WTC11 (cell line): ENCODE results near the gene GSTK1. TPM values are rescaled to one million over a fixed set of nuclear protein-coding genes. Genes with fewer than 3 reads are reported as not detected.

ENCODE experiments used
- ATAC-seq: fragments of 200-7000 bp; cut with Tn5 transposase; 2 replicates; pipeline ENCODE4 v1.10.0; 2021; ENCODE audit warnings: mild to moderate bottlenecking, moderate library complexity
- CTCF ChIA-PET: fragments of 300-600 bp; sonication (Branson Sonifier 250); formaldehyde crosslinking; loops from one replicate; lab custom pipeline; 2021; ENCODE audit warnings: antibody characterized with exemption; lab: Charles Lee
- POLR2A ChIA-PET: fragments of 350-600 bp; sonication (Branson Sonifier 250); formaldehyde crosslinking; loops from one replicate; lab custom pipeline; 2021; ENCODE audit warnings: antibody characterized with exemption; lab: Charles Lee
- DNase-seq: peaks from one replicate; pipeline ENCODE4 v3.0.0; 2021; ENCODE audit warnings: low spot score
- H3K27ac Mint-ChIP-seq: 2 replicates; pipeline ENCODE4 v1.8.0; 2021; ENCODE audit warnings: mixed read lengths
- H3K27me3 Mint-ChIP-seq: 2 replicates; pipeline ENCODE4 v1.8.0; 2021; ENCODE audit warnings: low read depth, mild to moderate bottlenecking, moderate library complexity, mixed read lengths
- H3K36me3 Mint-ChIP-seq: 2 replicates; pipeline ENCODE4 v1.8.0; 2021; ENCODE audit warnings: mixed read lengths
- H3K4me1 Mint-ChIP-seq: 2 replicates; pipeline ENCODE4 v1.8.0; 2022; ENCODE audit warnings: mixed read lengths
- H3K4me3 Mint-ChIP-seq: 2 replicates; pipeline ENCODE4 v1.8.0; 2021; ENCODE audit warnings: mild to moderate bottlenecking, moderate library complexity, mixed read lengths
- H3K9me3 Mint-ChIP-seq: 2 replicates; pipeline ENCODE4 v1.8.0; 2021; ENCODE audit warnings: mixed read lengths
- AR ChIP-seq: fragments of 250-450 bp; sonication (Bioruptor Pico); IDR thresholded peaks from 2 replicates; pipeline ENCODE4 v1.9.0; 2021; ENCODE audit warnings: mild to moderate bottlenecking
- ATF1 ChIP-seq: sonication (generic); formaldehyde crosslinking; IDR thresholded peaks from 2 replicates; pipeline ENCODE4 v1.8.1; 2023; ENCODE audit warnings: mild to moderate bottlenecking, moderate library complexity, missing genetic modification reagents
- ATF6 ChIP-seq: sonication (generic); formaldehyde crosslinking; IDR thresholded peaks from 2 replicates; pipeline ENCODE4 v1.8.1; 2023; ENCODE audit warnings: mild to moderate bottlenecking, missing genetic modification reagents
- CREM ChIP-seq: sonication (generic); formaldehyde crosslinking; IDR thresholded peaks from 2 replicates; pipeline ENCODE4 v1.8.1; 2022; ENCODE audit warnings: mild to moderate bottlenecking, missing genetic modification reagents, moderate library complexity
- E2F1 ChIP-seq: sonication (generic); formaldehyde crosslinking; IDR thresholded peaks from 2 replicates; pipeline ENCODE4 v1.8.0; 2022; ENCODE audit warnings: mild to moderate bottlenecking, missing genetic modification reagents
- E2F4 ChIP-seq: sonication (generic); formaldehyde crosslinking; IDR thresholded peaks from 2 replicates; pipeline ENCODE4 v1.8.1; 2022; ENCODE audit warnings: low read depth, mild to moderate bottlenecking, moderate library complexity, missing genetic modification reagents, borderline replicate concordance
- EMX1 ChIP-seq: fragments of 250-450 bp; sonication (Bioruptor Pico); IDR thresholded peaks from 2 replicates; pipeline ENCODE4 v1.8.0; 2021; ENCODE audit warnings: mild to moderate bottlenecking
- FOXK1 ChIP-seq: sonication (generic); formaldehyde crosslinking; IDR thresholded peaks from 2 replicates; pipeline ENCODE4 v1.8.0; 2022; ENCODE audit warnings: mild to moderate bottlenecking, moderate library complexity, missing genetic modification reagents
- FOXP1 ChIP-seq: sonication (generic); formaldehyde crosslinking; IDR thresholded peaks from 2 replicates; pipeline ENCODE4 v1.8.0; 2022; ENCODE audit warnings: missing genetic modification reagents, mild to moderate bottlenecking, moderate library complexity, borderline replicate concordance
- GABPB1 ChIP-seq: sonication (generic); formaldehyde crosslinking; IDR thresholded peaks from 2 replicates; pipeline ENCODE4 v1.8.1; 2023; ENCODE audit warnings: mild to moderate bottlenecking, missing genetic modification reagents
- JAZF1 ChIP-seq: fragments of 250-450 bp; sonication (Bioruptor Pico); IDR thresholded peaks from 2 replicates; pipeline ENCODE4 v1.9.0; 2021; ENCODE audit warnings: moderate library complexity, mild to moderate bottlenecking, inconsistent platforms
- KAT7 ChIP-seq: sonication (generic); formaldehyde crosslinking; IDR thresholded peaks from 2 replicates; pipeline ENCODE4 v1.8.1; 2023; ENCODE audit warnings: missing genetic modification reagents, mild to moderate bottlenecking, borderline replicate concordance
- MAX ChIP-seq: sonication (generic); formaldehyde crosslinking; IDR thresholded peaks from 2 replicates; pipeline ENCODE4 v1.8.0; 2022; ENCODE audit warnings: mild to moderate bottlenecking, missing genetic modification reagents
- MXD4 ChIP-seq: fragments of 250-450 bp; sonication (Bioruptor Pico); IDR thresholded peaks from 2 replicates; pipeline ENCODE4 v1.8.0; 2021; ENCODE audit warnings: mild to moderate bottlenecking, moderate library complexity, borderline replicate concordance
- OVOL2 ChIP-seq: fragments of 250-450 bp; sonication (Bioruptor Pico); IDR thresholded peaks from 2 replicates; pipeline ENCODE4 v1.9.0; 2021; ENCODE audit warnings: mild to moderate bottlenecking, borderline replicate concordance
- PRRX2 ChIP-seq: fragments of 250-450 bp; sonication (Bioruptor Pico); IDR thresholded peaks from 2 replicates; pipeline ENCODE4 v1.8.0; 2021; ENCODE audit warnings: mild to moderate bottlenecking
- ZBTB21 ChIP-seq: sonication (generic); formaldehyde crosslinking; IDR thresholded peaks from 2 replicates; pipeline ENCODE4 v1.8.1; 2023; ENCODE audit warnings: mild to moderate bottlenecking, missing genetic modification reagents, borderline replicate concordance
- ZNF121 ChIP-seq: sonication (generic); formaldehyde crosslinking; IDR thresholded peaks from 2 replicates; pipeline ENCODE4 v1.8.0; 2023; ENCODE audit warnings: missing genetic modification reagents
- ZNF138 ChIP-seq: sonication (generic); formaldehyde crosslinking; conservative IDR thresholded peaks from 2 replicates; pipeline ENCODE4 v1.8.1; 2022; ENCODE audit warnings: mild to moderate bottlenecking, moderate library complexity, missing genetic modification reagents
- ZNF232 ChIP-seq: sonication (generic); formaldehyde crosslinking; IDR thresholded peaks from 2 replicates; pipeline ENCODE4 v1.8.0; 2022; ENCODE audit warnings: mild to moderate bottlenecking, missing genetic modification reagents
- ZNF281 ChIP-seq: sonication (generic); formaldehyde crosslinking; IDR thresholded peaks from 2 replicates; pipeline ENCODE4 v1.8.0; 2023; ENCODE audit warnings: mild to moderate bottlenecking, missing genetic modification reagents
- ZNF396 ChIP-seq: fragments of 250-450 bp; sonication (Bioruptor Pico); IDR thresholded peaks from 2 replicates; pipeline ENCODE4 v1.8.0; 2021; ENCODE audit warnings: mild to moderate bottlenecking, moderate library complexity, borderline replicate concordance
- ZNF416 ChIP-seq: fragments of 250-450 bp; sonication (Bioruptor Pico); IDR thresholded peaks from 2 replicates; pipeline ENCODE4 v1.9.0; 2021; ENCODE audit warnings: mild to moderate bottlenecking, inconsistent platforms
- ZSCAN18 ChIP-seq: fragments of 250-450 bp; sonication (Bioruptor Pico); IDR thresholded peaks from 2 replicates; pipeline ENCODE4 v2.1.2; 2022; ENCODE audit warnings: mild to moderate bottlenecking, moderate library complexity
- total RNA-seq: library from RNA; stranded (reverse); gene quantifications from 3 replicates; pipeline ENCODE4 v1.2.3, GENCODE V29; 2021

Gene GSTK1
- total RNA-seq, 1 experiment from 2014 or later = 30.1 TPM

GRCh38 chr7:143285470-143285778 is 22.2 kb downstream of the GSTK1 start:
- H3K9me3 Mint-ChIP-seq = peaks cover 14% of the 10 kb centered on the region
- H3K4me1 Mint-ChIP-seq = peaks cover 43% of the 10 kb centered on the region
- POLR2A ChIA-PET = no interaction called here
- CTCF ChIA-PET = no interaction called here
- no peak overlapping the region for H3K27ac Mint-ChIP-seq
- ATAC-seq = no peak
- DNase-seq = no peak
- TF ChIP-seq MAX (CRISPR knock-in tag) (no peak), FOXK1 (CRISPR knock-in tag) (no peak), EMX1 (CRISPR knock-in tag) (no peak), OVOL2 (CRISPR knock-in tag) (no peak), ZSCAN18 (CRISPR knock-in tag) (no peak), JAZF1 (CRISPR knock-in tag) (no peak), CREM (CRISPR knock-in tag) (no peak), KAT7 (CRISPR knock-in tag) (no peak), GABPB1 (no peak), ZNF416 (CRISPR knock-in tag) (no peak), FOXP1 (CRISPR knock-in tag) (no peak), ZNF121 (CRISPR knock-in tag) (no peak), ATF6 (CRISPR knock-in tag) (no peak), E2F4 (CRISPR knock-in tag) (no peak), E2F1 (CRISPR knock-in tag) (no peak), ZBTB21 (CRISPR knock-in tag) (no peak)
- TF ChIP-seq, all 79 proteins: peak for 0
- Mint-ChIP-seq H3K27me3 (peaks cover 41% of the 10 kb centered on the region), H3K36me3 (peaks cover 13% of the 10 kb centered on the region), H3K4me3 (peak overlapping the region; percentile 60)

- no peak for ATAC-seq
- Mint-ChIP-seq H3K27me3 (peaks cover 38% of the 10 kb centered on the region), H3K27ac (no peak overlapping the region), H3K36me3 (peaks cover 15% of the 10 kb centered on the region), H3K4me1 (peaks cover 45% of the 10 kb centered on the region), H3K4me3 (no peak overlapping the region), H3K9me3 (peaks cover 14% of the 10 kb centered on the region)
- no peak for DNase-seq
- ChIA-PET CTCF (no interaction called here), POLR2A (no interaction called here)
- TF ChIP-seq PRRX2 (CRISPR knock-in tag) (no peak), AR (CRISPR knock-in tag) (no peak), ZNF396 (CRISPR knock-in tag) (no peak), ZNF281 (CRISPR knock-in tag) (no peak), ATF1 (CRISPR knock-in tag) (no peak), ZNF138 (no peak), ZNF232 (no peak), MXD4 (CRISPR knock-in tag) (no peak)
These were observed 22.7 kb downstream of the GSTK1 start for GRCh38 chr7:143285806-143286521.
